Activated T-helper 17 cell treated with anti-CD3 and anti-CD28 coated beads, Interleukin-2, amount 50 U/mL, for 72 hours (primary cell): ENCODE data around the gene HK2. TPM values are rescaled to one million over a fixed set of nuclear protein-coding genes. Genes with fewer than 3 reads are reported as not detected.
"Not testable (repeated sequence)": the region's sequence is repeated elsewhere in the genome, so short reads cannot be mapped to it uniquely, and the experiment has no call there.

ENCODE experiments used
- ATAC-seq: fragments of 150-1000 bp; cut with Tn5 transposase; replicated peaks from 2 replicates; pipeline ENCODE4 v1.10.0; 2021; ENCODE audit warnings: mild to moderate bottlenecking, moderate library complexity
- H3K27ac Mint-ChIP-seq: one replicate; pipeline ENCODE4 v1.8.0; 2022; ENCODE audit warnings: mixed read lengths
- H3K27me3 Mint-ChIP-seq: one replicate; pipeline ENCODE4 v1.8.0; 2022; ENCODE audit warnings: mixed read lengths
- H3K36me3 Mint-ChIP-seq: one replicate; pipeline ENCODE4 v1.8.0; 2022; ENCODE audit warnings: low read depth, mild to moderate bottlenecking, mixed read lengths
- H3K4me1 Mint-ChIP-seq: one replicate; pipeline ENCODE4 v1.8.0; 2022; ENCODE audit warnings: mixed read lengths
- H3K4me3 Mint-ChIP-seq: one replicate; pipeline ENCODE4 v1.8.0; 2022; ENCODE audit warnings: mild to moderate bottlenecking, mixed read lengths
- H3K9me3 Mint-ChIP-seq: one replicate; pipeline ENCODE4 v1.8.0; 2022; ENCODE audit warnings: mixed read lengths
- total RNA-seq, 2 donors: library from RNA; stranded (reverse); gene quantifications; one replicate each; pipeline ENCODE4 v1.2.3, GENCODE V29; 2022

HK2 gene
- total RNA-seq, 2 donors from 2014 or later, result 71.6 to 73.8 TPM

DNA sequence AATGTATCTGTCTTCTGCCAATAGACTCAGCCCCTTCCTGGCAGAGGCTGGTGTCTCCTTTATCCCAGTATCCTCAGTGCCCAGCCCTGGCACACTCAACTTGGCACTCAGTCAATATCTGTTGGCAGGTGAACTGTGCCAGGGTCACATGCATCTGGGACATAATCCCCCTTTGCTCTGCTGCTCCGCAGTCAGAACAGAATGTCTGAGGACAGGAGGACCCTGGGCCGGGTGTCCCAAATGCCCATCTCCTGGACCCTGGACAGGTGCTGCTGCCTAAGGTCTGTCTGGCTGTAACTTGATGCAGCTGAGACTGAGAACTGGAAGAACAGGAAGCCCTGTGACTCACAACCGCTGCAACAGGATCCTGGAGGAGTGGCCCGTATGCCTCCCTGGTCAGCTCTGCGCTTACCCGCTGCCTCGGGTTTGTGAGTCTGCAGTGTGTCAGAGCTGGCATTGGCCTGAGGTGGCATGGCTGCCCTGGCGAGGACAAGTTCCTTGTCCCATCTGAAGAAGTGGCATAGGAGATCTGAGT, 11.4 kb downstream of the HK2 start:
- Mint-ChIP-seq H3K27me3 (no peaks in the 10 kb centered on the region), H3K4me3 (peak overlapping the region; percentile 71), H3K27ac (peak overlapping the region; percentile 66), H3K4me1 (peaks cover 65% of the 10 kb centered on the region), H3K36me3 (peaks cover 47% of the 10 kb centered on the region), H3K9me3 (no peaks in the 10 kb centered on the region)
- peak; percentile 69 for ATAC-seq

DNA sequence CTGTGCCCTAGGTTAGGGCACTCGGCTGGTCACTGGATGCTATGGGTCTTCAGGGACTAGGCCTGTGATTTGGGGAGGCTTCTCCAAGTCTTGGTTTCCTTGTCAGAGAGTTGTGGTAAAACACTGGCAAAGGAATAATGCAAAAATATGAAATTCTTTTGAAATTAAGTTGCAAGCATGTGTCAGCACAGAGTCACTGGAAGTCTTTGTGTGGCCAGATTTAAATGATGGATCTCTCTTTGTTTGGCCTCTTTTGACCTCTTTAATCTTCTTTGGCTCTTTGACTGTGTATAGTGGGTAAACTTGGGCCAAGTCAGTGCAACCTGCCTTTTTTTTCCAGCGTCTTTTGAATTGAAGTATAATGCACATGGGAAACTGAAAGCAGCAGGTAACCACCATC, 12.1 kb downstream of the HK2 start:
- no peaks in the 10 kb centered on the region for H3K27me3 Mint-ChIP-seq
- peak overlapping the region; percentile 71 for H3K4me3 Mint-ChIP-seq
- peaks cover 68% of the 10 kb centered on the region for H3K4me1 Mint-ChIP-seq
- ATAC-seq, result no peak
- H3K9me3 Mint-ChIP-seq, result no peaks in the 10 kb centered on the region
- peaks cover 48% of the 10 kb centered on the region for H3K36me3 Mint-ChIP-seq
- H3K27ac Mint-ChIP-seq, result peak overlapping the region; percentile 33

DNA sequence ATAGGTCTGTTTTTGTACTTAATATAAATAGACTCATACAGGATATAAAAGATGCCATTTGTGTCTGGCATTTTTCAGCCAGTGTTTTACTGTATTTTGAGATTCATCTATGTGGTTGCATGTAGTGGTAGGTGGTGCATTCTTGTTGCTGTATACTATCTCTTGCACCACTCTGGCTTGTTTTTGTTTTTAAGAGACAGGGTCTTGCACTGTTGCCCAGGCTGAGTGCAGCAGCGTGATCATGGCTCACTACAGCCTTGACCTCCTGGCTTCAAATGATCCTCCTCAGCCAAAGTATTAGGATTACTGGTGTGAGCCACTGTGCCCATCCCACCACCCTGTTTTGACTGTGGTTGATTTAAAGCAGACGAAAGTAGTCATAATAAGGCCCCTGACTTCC, 12.6 kb downstream of the HK2 start:
- H3K4me3 Mint-ChIP-seq, result peak overlapping the region; percentile 71
- H3K27ac Mint-ChIP-seq, result peak overlapping the region; percentile 33
- no peak for ATAC-seq
- H3K27me3 Mint-ChIP-seq, result no peaks in the 10 kb centered on the region
- H3K4me1 Mint-ChIP-seq, result peaks cover 67% of the 10 kb centered on the region
- no peaks in the 10 kb centered on the region for H3K9me3 Mint-ChIP-seq
- H3K36me3 Mint-ChIP-seq, result peaks cover 48% of the 10 kb centered on the region

DNA sequence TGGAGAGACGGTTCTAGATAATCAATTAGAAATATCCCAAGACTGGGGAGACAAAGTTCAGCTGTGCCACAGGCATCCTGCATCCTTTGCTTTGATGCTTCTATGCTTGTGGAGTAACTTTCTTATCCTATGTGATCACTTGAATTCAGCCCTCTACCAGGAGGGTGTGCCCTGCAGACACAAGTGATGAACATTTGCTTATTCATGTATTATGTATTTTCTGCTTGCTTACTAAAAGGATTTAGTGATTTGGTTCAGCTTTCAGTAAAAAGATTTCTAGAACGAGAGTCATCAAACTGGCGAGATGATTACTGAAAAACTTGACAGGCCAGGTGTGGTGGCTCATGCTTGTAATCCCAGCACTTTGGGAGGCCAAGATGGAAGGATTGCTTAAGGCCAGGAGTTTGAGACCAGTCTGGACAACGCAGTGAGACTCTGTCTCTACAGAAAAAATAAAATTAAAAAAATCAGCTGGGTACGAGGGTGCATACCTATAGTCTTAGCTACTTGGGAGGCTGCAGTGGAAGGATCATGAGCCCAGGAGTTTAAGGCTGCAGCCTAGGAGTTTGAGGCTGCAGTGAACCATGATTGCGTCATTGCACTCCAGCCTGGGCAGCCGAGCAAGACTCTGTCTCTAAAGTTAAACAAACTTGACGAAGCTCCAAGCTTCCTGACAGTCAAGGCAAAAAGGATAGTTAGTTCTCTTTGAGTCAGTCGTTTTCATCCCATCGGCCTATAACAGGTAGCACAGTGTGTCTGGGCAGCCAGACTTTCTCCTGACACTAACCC, 13.3 kb downstream of the HK2 start:
- Mint-ChIP-seq H3K27ac (no peak overlapping the region), H3K4me3 (no peak overlapping the region), H3K27me3 (no peaks in the 10 kb centered on the region), H3K9me3 (no peaks in the 10 kb centered on the region), H3K36me3 (peaks cover 48% of the 10 kb centered on the region), H3K4me1 (peaks cover 66% of the 10 kb centered on the region)
- no peak for ATAC-seq

DNA sequence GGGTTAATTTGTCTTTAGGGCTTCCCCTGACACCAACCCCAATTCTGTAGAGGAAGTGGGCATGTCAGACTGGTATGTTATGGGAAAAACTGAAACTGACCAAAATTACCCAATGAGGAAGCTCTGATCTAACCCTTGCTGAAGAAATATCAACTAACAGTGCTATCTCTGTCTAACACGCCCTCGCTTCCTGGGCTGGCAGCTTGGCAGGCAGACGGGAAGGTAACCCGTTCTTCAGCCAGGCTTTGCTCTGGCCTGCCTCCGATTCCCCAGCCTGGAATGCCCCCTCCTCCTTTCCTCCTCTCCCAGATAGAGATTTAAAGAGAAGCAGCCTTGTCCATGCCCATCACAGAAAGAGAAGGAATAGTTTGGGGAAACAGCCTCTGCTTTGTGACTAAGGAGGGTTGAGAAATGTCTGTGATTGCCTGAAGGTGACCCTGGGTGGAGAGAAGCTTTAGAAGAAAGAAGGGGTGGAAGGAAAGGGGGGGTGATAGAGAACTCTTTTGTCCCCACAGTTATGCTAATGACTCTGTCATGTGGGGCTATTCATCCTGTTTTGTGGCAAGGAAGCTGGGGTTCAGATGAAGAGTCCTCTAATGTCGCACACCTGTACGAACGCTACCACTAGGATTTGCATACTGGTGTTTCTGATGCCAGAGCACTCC, 15.4 kb downstream of the HK2 start:
- no peaks in the 10 kb centered on the region for H3K27me3 Mint-ChIP-seq
- peaks cover 51% of the 10 kb centered on the region for H3K36me3 Mint-ChIP-seq
- H3K27ac Mint-ChIP-seq, result peak overlapping the region; percentile 73
- H3K4me3 Mint-ChIP-seq, result peak overlapping the region; percentile 71
- H3K9me3 Mint-ChIP-seq, result no peaks in the 10 kb centered on the region
- peak; percentile 78 for ATAC-seq
- H3K4me1 Mint-ChIP-seq, result peaks cover 49% of the 10 kb centered on the region

DNA sequence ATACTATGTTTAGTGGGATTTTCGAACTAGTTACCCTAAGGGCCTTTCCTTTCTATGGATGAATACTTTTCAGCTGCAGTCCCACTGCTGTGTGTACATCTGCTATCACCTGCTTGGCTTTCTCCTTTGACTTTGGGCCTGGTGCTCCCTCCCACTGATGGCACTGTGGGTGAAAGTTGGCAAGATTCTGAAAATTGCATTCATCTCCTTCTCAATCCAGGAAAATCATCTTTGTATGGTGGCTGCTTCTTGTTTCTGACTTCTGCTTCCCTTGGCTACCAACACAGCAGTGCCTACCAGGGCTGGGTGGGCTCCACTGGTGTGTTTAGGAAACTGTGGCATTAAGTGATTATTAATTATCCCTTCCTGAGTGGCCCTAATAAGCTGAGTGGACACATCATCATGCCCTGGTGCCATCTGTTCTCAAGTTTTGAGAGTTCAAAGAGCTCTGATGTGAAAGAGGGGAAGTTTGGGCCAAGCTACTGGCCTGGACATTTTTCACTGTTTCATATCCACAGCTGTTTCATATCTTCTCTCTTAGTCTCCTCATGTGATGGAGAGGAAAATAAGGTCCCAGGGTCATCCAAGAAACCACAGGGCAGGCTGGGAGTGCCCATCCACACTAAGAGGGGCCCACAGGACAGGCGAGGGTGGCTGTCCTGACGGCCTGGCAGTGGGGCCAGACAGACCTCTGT, 16.7 kb downstream of the HK2 start:
- H3K4me3 Mint-ChIP-seq, result peak overlapping the region; percentile 71
- no peaks in the 10 kb centered on the region for H3K9me3 Mint-ChIP-seq
- H3K27ac Mint-ChIP-seq, result peak overlapping the region; percentile 73
- peaks cover 58% of the 10 kb centered on the region for H3K36me3 Mint-ChIP-seq
- no peak for ATAC-seq
- H3K4me1 Mint-ChIP-seq, result peaks cover 51% of the 10 kb centered on the region
- no peaks in the 10 kb centered on the region for H3K27me3 Mint-ChIP-seq

DNA sequence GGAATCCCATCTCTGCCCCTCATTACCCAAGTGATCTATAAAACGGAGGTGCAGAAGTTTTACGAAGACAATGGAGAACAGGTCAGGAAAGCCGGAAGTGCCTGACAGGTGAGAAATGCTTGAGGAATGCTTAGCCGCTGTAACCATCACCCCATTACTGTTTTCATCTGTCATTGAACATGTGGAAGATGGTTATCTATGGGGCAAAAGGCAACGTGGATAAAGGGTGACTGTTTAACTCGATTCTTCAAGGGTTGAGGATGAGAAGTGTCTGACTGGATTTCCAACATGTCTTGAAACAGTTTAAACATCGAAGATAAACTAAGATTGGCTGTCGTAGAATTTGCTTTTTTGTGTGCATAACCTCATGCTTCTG, 17.3 kb downstream of the HK2 start:
- no peak for ATAC-seq
- Mint-ChIP-seq H3K27me3 (no peaks in the 10 kb centered on the region), H3K4me3 (no peak overlapping the region), H3K9me3 (no peaks in the 10 kb centered on the region), H3K4me1 (peaks cover 49% of the 10 kb centered on the region), H3K27ac (peak overlapping the region; percentile 73), H3K36me3 (peaks cover 59% of the 10 kb centered on the region)

DNA sequence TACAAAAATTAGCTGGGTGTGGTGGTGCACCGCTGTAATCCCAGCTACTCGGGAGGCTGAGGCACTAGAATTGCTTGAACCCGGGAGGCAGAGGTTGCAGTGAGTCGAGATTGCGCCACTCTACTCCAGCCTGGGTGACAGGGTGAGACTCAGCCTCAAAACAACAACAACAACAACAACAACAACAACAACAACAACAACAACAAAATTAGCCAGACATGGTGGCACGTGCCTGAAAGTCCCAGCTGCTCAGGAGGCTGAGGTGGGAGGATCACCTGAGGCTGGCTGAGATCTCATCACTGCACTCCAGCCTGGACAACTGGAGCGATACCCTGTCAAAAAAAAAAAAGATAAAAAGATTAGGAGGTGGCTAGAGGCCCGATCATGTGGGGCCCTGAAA, 19.4 kb downstream of the HK2 start:
- Mint-ChIP-seq H3K4me1 (peaks cover 38% of the 10 kb centered on the region), H3K36me3 (peaks cover 76% of the 10 kb centered on the region)

DNA sequence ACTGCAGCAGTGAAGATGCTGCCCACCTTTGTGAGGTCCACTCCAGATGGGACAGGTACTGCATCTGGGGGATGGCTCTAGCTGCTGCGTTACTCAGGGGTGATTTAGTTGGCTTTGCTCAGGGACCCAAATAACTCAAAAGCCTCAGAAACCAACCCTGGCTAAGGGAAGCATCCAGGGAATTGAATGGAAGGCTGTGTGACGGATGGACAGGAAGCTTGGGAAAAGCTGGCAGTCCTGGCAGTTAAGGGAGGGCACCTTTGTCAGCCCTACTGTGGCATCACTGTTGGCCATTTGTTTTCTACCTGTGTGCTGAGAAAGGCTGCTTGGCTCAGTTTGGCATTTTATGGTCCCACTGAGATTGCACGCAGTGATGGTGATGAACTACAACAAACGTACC, 20.5 kb downstream of the HK2 start:
- no peaks in the 10 kb centered on the region for H3K27me3 Mint-ChIP-seq
- ATAC-seq, result no peak
- H3K27ac Mint-ChIP-seq, result no peak overlapping the region
- H3K9me3 Mint-ChIP-seq, result no peaks in the 10 kb centered on the region
- peaks cover 87% of the 10 kb centered on the region for H3K36me3 Mint-ChIP-seq
- peaks cover 28% of the 10 kb centered on the region for H3K4me1 Mint-ChIP-seq
- no peak overlapping the region for H3K4me3 Mint-ChIP-seq

More for the DNA sequence above, 19.4 kb downstream of the HK2 start:
- H3K9me3 Mint-ChIP-seq, ATAC-seq, H3K27ac Mint-ChIP-seq, H3K27me3 Mint-ChIP-seq, H3K4me3 Mint-ChIP-seq: not testable (repeated sequence)

DNA sequence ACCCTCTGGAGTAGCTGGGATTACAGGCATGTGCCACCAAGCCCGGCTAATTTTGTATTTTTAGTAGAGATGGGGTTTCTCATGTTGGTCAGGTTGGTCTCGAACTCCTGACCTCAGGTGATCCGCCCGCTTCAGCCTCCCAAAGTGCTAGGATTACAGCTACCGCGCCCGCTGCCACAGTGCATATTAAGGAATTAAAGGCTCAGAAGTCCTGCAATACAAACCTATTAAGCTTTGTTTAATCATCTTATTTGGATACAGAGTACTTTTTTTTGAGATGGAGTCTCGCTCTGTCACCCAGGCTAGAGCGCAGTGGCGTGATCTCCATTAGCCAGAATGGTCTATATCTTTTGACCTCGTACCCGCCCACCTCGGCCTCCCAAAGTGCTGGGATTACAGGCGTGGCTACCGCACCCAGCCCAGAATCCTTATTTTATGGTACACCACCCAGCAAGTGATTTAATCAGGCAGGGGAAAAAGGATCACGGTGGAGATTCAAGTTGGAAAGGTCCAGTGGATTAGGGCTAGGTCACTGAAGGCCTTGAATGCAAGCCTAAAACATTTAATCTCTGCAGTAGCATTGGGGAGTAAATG, 21.3 kb downstream of the HK2 start:
- not testable (repeated sequence) for H3K27me3 Mint-ChIP-seq, H3K27ac Mint-ChIP-seq, ATAC-seq, H3K4me3 Mint-ChIP-seq, H3K9me3 Mint-ChIP-seq
- Mint-ChIP-seq H3K4me1 (peaks cover 20% of the 10 kb centered on the region), H3K36me3 (peaks cover 90% of the 10 kb centered on the region)

DNA sequence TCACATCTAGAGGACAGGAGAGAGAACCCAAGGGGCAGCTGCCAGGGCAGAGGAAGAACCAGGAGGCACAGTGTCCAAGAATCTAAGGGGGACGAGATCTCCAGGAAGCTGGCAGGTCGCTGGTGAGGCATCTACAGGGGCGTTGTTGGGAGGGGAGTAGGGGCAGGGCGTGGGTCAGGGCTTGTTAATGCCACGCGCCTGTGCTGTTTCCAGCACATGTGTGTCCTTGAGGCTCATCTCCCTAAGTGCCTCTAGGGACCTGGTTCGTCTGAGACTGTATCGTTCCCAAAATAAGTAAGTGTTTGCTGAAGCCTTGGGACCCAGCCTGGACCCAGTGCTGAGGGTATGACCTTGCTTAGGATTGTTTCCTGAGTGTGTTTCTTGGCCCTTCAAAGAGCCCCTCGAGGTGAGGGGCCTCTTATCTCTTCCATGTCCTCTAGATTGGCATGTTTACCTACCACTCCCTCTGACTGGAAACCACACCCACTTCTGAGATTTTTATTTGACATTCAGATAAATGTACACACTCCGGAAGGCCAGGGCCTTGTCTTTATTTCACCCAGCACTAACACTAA, 22.2 kb downstream of the HK2 start:
- no peaks in the 10 kb centered on the region for H3K9me3 Mint-ChIP-seq
- H3K36me3 Mint-ChIP-seq, result peaks cover 88% of the 10 kb centered on the region

DNA sequence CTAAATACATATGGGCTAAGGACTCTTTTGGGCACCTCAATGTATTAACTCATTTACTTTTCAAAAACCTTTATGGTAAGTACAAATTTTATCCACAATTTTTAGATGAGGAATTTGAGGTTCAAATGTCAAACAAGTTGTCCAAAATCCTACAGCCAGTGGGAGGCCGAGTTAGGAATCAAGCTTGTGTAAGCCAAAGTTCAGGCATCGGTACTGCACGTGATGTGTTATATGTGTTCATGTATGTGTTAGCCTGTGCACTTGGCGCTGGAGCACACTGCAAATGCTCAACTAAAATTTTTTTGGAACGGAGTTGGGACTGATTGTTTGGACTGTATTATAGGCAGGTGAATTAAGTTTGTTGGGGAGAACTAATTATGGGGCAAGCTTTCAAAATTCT, 22.7 kb downstream of the HK2 start:
- Mint-ChIP-seq H3K4me1 (peaks cover 10% of the 10 kb centered on the region), H3K36me3 (peaks cover 85% of the 10 kb centered on the region), H3K4me3 (no peak overlapping the region), H3K27ac (no peak overlapping the region), H3K27me3 (no peaks in the 10 kb centered on the region), H3K9me3 (no peaks in the 10 kb centered on the region)
- ATAC-seq, result no peak

More for the DNA sequence above, 22.2 kb downstream of the HK2 start:
- H3K4me3 Mint-ChIP-seq, result no peak overlapping the region
- no peak for ATAC-seq
- H3K27me3 Mint-ChIP-seq, result no peaks in the 10 kb centered on the region
- peaks cover 11% of the 10 kb centered on the region for H3K4me1 Mint-ChIP-seq
- H3K27ac Mint-ChIP-seq, result no peak overlapping the region

DNA sequence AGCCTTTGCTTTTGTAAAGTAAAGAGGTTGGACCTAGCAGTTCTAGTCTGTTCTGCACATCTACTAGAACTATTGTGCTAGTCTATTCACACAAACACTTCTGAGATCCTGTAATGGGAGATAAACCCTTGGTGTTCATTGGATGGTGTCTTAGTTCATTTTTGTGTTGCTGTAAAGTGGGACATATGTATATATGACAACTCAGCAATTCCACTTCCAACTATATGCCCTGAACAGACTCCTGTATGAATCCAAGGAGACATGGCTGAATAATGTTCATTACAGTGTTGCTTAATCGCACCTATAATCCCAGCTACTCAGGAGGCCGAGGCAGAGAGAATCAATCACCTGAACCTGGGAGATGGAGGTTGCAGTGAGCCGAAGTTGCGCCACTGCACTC, 23.3 kb downstream of the HK2 start:
- H3K4me1 Mint-ChIP-seq, result peaks cover 12% of the 10 kb centered on the region
- no peak for ATAC-seq
- peaks cover 91% of the 10 kb centered on the region for H3K36me3 Mint-ChIP-seq
- H3K9me3 Mint-ChIP-seq, result no peaks in the 10 kb centered on the region
- no peak overlapping the region for H3K4me3 Mint-ChIP-seq
- H3K27ac Mint-ChIP-seq, result no peak overlapping the region
- no peaks in the 10 kb centered on the region for H3K27me3 Mint-ChIP-seq

DNA sequence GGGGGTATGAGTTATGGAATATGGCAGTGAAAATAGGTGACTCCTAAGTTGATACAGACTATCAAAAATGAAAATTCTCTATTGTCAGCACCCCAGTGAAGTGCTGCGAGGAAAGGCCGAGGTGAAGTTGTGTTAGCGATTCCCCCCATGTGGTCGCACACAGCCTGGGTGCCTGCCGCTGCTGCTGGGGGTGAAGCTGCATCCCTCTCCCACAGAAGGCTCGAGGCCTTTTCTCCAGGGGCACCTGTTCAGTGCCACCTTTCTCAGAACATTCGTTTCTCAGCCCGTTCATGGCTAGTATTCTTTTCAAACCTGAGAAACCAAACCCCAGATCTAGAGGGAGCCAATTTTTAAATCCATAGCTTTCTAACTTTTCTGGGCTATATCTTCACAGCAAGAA, 23.8 kb downstream of the HK2 start:
- Mint-ChIP-seq H3K27me3 (no peaks in the 10 kb centered on the region), H3K4me3 (no peak overlapping the region), H3K27ac (no peak overlapping the region), H3K36me3 (peaks cover 91% of the 10 kb centered on the region), H3K9me3 (no peaks in the 10 kb centered on the region), H3K4me1 (peaks cover 10% of the 10 kb centered on the region)
- no peak for ATAC-seq
